Panc1 (cell line): Measurements from ENCODE around the gene RBPJL. TPM values are rescaled to one million over a fixed set of nuclear protein-coding genes. Genes with fewer than 3 reads are reported as not detected.

Source experiments
- ATAC-seq: fragments of 200-7000 bp; cut with Tn5 transposase; 2 replicates; pipeline ENCODE4 v1.9.1; 2020; ENCODE audit warnings: mild to moderate bottlenecking, moderate library complexity
- BruUV-seq: library from RNA; stranded (reverse); fragments of 400-500 nt; replicated peaks from 2 replicates; lab custom pipeline; 2021; lab: Mats Ljungman, UMichigan
- CTCF ChIA-PET: fragments of 300-600 bp; sonication (Branson Sonifier 250); formaldehyde crosslinking; loops from one replicate; lab custom pipeline; 2022; ENCODE audit warnings: antibody characterized with exemption; lab: Charles Lee
- POLR2A ChIA-PET: fragments of 300-600 bp; sonication (Branson Sonifier 250); formaldehyde crosslinking; loops from one replicate; lab custom pipeline; 2022; ENCODE audit warnings: antibody characterized with exemption; lab: Charles Lee
- DNase-seq: peaks from one replicate; pipeline ENCODE4 v3.0.0-alpha.2; 2010; ENCODE audit warnings: low read depth, low spot score
- H3K27ac ChIP-seq: 2 replicates; pipeline ENCODE4 v1.5.1; 2011; ENCODE audit warnings: mild to moderate bottlenecking, low read length, inconsistent platforms
- H3K27me3 ChIP-seq: fragments of 200-500 bp; sonication (Bioruptor generic); 2 replicates; pipeline ENCODE4 v1.6.0; 2014; ENCODE audit warnings: low read length, inconsistent platforms; ENCODE audit not compliant: control insufficient read depth, insufficient read depth
- H3K36me3 ChIP-seq: fragments of 200-500 bp; sonication (Bioruptor generic); 2 replicates; pipeline ENCODE4 v1.5.1; 2014; ENCODE audit warnings: inconsistent platforms, mild to moderate bottlenecking, low read length, moderate library complexity; ENCODE audit not compliant: control insufficient read depth, insufficient read depth
- H3K4me1 ChIP-seq: 2 replicates; pipeline ENCODE4 v1.5.1; 2011; ENCODE audit warnings: inconsistent platforms, mild to moderate bottlenecking, low read length, moderate library complexity; ENCODE audit not compliant: control insufficient read depth, insufficient read depth
- H3K4me3 ChIP-seq, 2 experiments: 2 replicates each; pipeline ENCODE4 v1.5.1; 2011 to 2012; ENCODE audit warnings: low read depth in 2 of 2, low read length in 2 of 2, mild to moderate bottlenecking in 2 of 2, inconsistent platforms in 1 of 2, moderate library complexity in 1 of 2
- H3K9me3 ChIP-seq: fragments of 200-500 bp; sonication (Bioruptor generic); 2 replicates; pipeline ENCODE4 v1.5.1; 2014; ENCODE audit warnings: low read depth, mild to moderate bottlenecking, inconsistent platforms, low read length, moderate library complexity; ENCODE audit not compliant: control insufficient read depth, insufficient read depth
- CTCF ChIP-seq: fragments of 450-650 bp; IDR thresholded peaks from 2 replicates; pipeline ENCODE4 v1.5.1; 2017; ENCODE audit warnings: mild to moderate bottlenecking
- POLR2AphosphoS5 ChIP-seq: IDR thresholded peaks from 2 replicates; pipeline ENCODE4 v1.6.1; 2012; ENCODE audit warnings: mild to moderate bottlenecking, low read depth, low read length, moderate library complexity
- REST ChIP-seq, 2 experiments: IDR thresholded peaks; 2 replicates each; pipeline ENCODE4 v1.6.1; 2011 to 2012; ENCODE audit warnings: low read depth in 2 of 2, control low read depth in 1 of 2, low read length in 1 of 2, mild to moderate bottlenecking in 1 of 2, moderate library complexity in 1 of 2; ENCODE audit not compliant: insufficient read depth in 1 of 2
- SIN3A ChIP-seq: IDR thresholded peaks from 2 replicates; pipeline ENCODE4 v1.6.1; 2012; ENCODE audit warnings: low read depth, mild to moderate bottlenecking, low read length, moderate library complexity, borderline replicate concordance; ENCODE audit not compliant: insufficient read depth
- TCF7L2 ChIP-seq: IDR thresholded peaks from 2 replicates; pipeline ENCODE4 v1.6.1; 2011; ENCODE audit warnings: mild to moderate bottlenecking, low read depth, low read length, inconsistent platforms
- in situ Hi-C: cut with HindIII; loops from 2 replicates; pipeline ENCODE4 v1.10.0; 2016; ENCODE audit warnings: low sequenced_read_pairs, low pct_unique_long_range_greater_than_20kb
- intact Hi-C: fragments of 100-400 bp; cut with micrococcal nuclease; formaldehyde crosslinking; loops from one replicate; pipeline ENCODE4 v1.10.0; 2022; ENCODE audit not compliant: unreplicated experiment
- total RNA-seq: library from RNA; stranded (reverse); gene quantifications from one replicate; pipeline ENCODE4 v1.2.1, GENCODE V29; 2021; ENCODE audit not compliant: unreplicated experiment

The RBPJL gene
- total RNA-seq, 1 experiment from 2014 or later: 0.18 TPM

GRCh38 chr20:45266977-45267376 is 39.7 kb upstream of the RBPJL start:
- no peak overlapping the region for H3K27ac ChIP-seq
- BruUV-seq: no TSS peak
- no peak for ATAC-seq
- no peaks in the 10 kb centered on the region for H3K4me1 ChIP-seq
- DNase-seq: no peak
- H3K9me3 ChIP-seq: no peaks in the 10 kb centered on the region
- H3K4me3 ChIP-seq: no peak overlapping the region
- H3K27me3 ChIP-seq: peaks cover 23% of the 10 kb centered on the region
- H3K36me3 ChIP-seq: no peaks in the 10 kb centered on the region; the same call in 1 of the 2 replicates
- TF ChIP-seq SIN3A: no peak
- no peak for TF ChIP-seq POLR2AphosphoS5
- no peak for TF ChIP-seq TCF7L2
- no peak for TF ChIP-seq CTCF
- no peak for TF ChIP-seq REST (IDR thresholded peaks at IDR 0.05; ENCODE audit: insufficient read depth in 1 of 2, low read depth in 2 of 2, low read length in 1 of 2)
- in situ Hi-C loops: no loop called here
- ChIA-PET POLR2A (no interaction called here), CTCF (no interaction called here)
- intact Hi-C loops: loop anchor here (5.0 kb wide), 1 partner anchor 40 kb away; no protein-coding TSS in a partner anchor

GRCh38 chr20:45268531-45268930 is 38.1 kb upstream of the RBPJL start:
- ATAC-seq (no peak), DNase-seq (no peak)
- H3K4me3 ChIP-seq: no peak overlapping the region
- intact Hi-C loops (loop anchor here (5.0 kb wide), 1 partner anchor 41 kb away; no protein-coding TSS in a partner anchor), in situ Hi-C loops (no loop called here)
- no peaks in the 10 kb centered on the region for H3K9me3 ChIP-seq
- BruUV-seq: no TSS peak
- ChIA-PET POLR2A (no interaction called here), CTCF (no interaction called here)
- no peak overlapping the region for H3K27ac ChIP-seq
- no peak for TF ChIP-seq TCF7L2
- H3K36me3 ChIP-seq: no peaks in the 10 kb centered on the region; the same call in 1 of the 2 replicates
- peaks cover 21% of the 10 kb centered on the region for H3K27me3 ChIP-seq
- no peaks in the 10 kb centered on the region for H3K4me1 ChIP-seq

GRCh38 chr20:45269056-45269455 is 37.6 kb upstream of the RBPJL start:
- ChIA-PET CTCF (no interaction called here), POLR2A (no interaction called here)
- Histone ChIP-seq H3K4me3 (no peak overlapping the region), H3K27ac (no peak overlapping the region), H3K9me3 (no peaks in the 10 kb centered on the region), H3K4me1 (no peaks in the 10 kb centered on the region), H3K27me3 (peaks cover 21% of the 10 kb centered on the region), H3K36me3 (no peaks in the 10 kb centered on the region; the same call in 1 of the 2 replicates)
- intact Hi-C loops: loop anchor here (5.0 kb wide), 1 partner anchor 42 kb away; no protein-coding TSS in a partner anchor
- in situ Hi-C loops: no loop called here
- ATAC-seq: no peak
- DNase-seq: no peak
- TF ChIP-seq POLR2AphosphoS5: no peak
- TF ChIP-seq CTCF: no peak
- no peak for TF ChIP-seq TCF7L2
- no peak for TF ChIP-seq REST (IDR thresholded peaks at IDR 0.05; ENCODE audit: insufficient read depth in 1 of 2, low read depth in 2 of 2, low read length in 1 of 2)
- TF ChIP-seq SIN3A: no peak
- no TSS peak for BruUV-seq
